ENCODE results near the gene DNAH14.
"Not testable (repeated sequence)": the region's sequence is repeated elsewhere in the genome, so short reads cannot be mapped to it uniquely, and the experiment has no call there.

Gene DNAH14

DNA sequence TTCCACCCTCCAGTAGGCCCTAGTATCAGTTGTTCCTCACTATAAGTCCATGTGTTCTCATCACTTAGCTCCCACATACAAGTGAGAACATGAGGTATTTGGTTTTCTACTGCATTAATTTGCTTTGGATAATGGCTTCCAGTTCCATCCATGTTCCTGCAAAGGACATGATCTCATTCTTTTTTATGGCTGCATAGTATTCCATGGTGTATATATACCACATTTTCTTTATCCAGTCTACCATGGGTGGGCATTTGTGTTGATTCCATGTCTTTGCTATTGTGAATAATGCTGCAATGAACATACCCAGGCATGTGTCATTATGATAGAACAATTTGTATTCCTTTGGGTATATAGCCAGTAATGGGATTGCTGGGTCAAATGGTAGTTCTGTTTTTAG lies 218.3 kb downstream of the DNAH14 start:
- DNase-seq (ENCODE audit: low read depth in 2 of 2) = not testable (repeated sequence)

DNA sequence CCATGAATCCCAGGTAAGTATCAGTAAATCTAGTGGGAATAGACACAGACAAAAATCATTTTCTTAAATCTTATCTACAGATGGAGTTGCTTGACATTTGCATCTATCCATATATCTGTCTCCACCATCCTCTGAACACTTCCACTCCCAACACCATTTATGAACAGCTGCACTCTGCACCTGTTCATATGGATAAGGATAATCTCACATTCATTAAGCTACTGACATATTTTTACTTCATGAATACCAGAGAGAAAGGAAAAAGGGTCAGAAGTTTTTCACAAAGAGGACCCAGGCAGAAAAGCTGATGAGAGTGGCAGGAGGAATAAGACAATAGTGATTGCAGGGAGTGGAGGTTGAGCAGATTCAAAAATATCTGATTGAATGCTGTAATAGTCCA lies 222.6 kb downstream of the DNAH14 start:
- no peak for DNase-seq (ENCODE audit: low read depth in 2 of 2)

DNA sequence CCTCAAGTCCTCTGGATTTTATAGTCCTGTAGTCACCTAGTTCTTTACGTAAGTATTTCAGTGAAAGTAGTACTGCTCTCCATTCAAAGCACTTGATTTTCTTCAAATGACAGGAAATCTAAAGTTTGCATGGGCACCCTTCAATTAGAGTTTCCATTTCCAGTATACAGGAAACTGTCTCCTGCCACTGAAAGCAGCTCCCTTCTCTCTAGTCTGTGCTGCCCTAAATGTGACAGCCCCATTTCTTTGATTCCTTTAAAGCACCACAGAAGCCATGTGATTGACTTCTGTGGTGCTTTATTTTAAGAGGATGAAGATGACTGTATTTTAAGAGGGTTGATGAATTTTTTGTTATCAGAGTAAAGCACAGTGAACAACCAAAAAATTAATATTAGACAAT lies 226.1 kb downstream of the DNAH14 start:
- no peak for DNase-seq (ENCODE audit: low read depth in 2 of 2)

DNA sequence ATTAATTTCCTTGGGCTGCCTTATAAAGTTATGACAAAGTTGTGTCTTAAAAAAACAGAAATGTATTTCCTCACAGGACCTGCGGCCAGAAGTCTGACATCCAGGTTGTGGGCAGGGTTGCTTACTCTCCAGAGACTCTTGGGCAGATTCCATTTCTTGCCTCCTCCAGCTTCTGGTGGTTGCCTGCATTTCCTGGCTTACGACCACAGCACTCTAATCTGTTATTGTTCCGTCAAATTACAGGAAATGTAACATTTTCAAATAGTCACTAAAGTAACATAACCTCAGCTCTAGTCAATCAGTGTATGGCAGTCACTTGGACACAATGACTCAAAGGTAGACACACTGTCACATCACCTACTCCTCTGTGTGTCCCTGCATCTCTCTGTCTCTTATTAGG lies 226.8 kb downstream of the DNAH14 start:
- DNase-seq (ENCODE audit: low read depth in 2 of 2) = no peak

- no peak for DNase-seq (ENCODE audit: low read depth in 2 of 2)
These were observed 228.8 kb downstream of the DNAH14 start for GRCh38 chr1:225158291-225158690.

DNA sequence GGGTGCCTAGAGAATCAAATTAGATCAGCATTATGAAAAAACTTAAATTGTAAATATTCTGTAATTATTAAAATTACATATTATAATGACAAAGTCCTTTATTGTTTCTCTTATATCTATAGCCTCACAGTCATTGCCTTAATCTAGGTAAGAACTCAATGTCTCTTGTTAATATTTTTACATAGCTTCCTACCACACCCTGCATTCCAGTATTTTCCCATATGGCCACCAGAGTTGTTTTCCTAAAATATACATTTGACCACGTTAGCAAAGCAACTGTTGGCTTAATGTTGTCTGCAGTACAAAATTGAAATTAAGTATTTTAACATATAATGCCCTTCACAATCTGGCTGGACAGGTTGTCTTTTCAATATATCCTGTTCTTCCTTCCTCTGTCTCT lies 230.3 kb downstream of the DNAH14 start:
- DNase-seq (ENCODE audit: low read depth in 2 of 2) = no peak

DNA sequence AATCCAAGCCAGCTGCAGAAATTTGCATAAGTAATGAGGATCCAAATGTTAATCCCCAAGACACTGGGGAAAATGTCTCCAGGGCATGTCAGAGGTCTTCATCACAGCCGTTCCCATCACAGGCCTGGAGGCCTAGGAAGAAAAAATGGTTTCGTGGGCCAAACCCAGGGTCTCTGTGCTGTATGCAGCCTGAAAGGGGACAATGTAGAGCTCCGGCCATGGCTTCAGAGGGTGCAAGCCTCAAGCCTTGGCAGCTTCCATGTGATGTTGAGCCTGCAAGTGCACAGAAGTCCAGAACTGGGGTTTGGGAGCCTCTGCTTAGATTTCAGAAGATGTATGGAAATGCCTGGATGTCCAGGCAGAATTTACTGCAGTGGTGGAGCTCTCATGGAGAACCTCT lies 247.9 kb downstream of the DNAH14 start:
- DNase-seq (ENCODE audit: low read depth in 2 of 2) = not testable (repeated sequence)

DNA sequence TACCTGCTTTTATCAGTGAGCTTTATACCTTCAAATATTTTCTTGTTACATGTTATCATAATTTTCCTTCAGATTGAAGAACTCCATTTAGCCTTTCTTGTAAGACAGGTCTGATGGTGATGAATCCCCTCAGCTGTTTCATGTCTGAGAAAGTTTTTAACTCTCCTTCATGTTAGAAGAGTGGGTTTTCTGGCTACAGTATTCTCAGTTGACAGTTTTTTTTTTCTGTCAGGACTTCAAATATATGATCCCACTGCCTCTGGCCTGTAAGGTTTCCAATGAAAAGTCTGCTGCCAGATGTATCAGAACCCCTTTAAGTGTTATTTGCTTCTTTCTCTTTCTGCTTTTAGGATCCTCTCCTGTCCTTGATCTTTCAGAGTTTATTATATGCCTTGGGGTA lies 250.2 kb downstream of the DNAH14 start:
- DNase-seq (ENCODE audit: low read depth in 2 of 2) = no peak

- no peak for DNase-seq (ENCODE audit: low read depth in 2 of 2)
These were observed 253.2 kb downstream of the DNAH14 start for GRCh38 chr1:225182716-225183115.

DNA sequence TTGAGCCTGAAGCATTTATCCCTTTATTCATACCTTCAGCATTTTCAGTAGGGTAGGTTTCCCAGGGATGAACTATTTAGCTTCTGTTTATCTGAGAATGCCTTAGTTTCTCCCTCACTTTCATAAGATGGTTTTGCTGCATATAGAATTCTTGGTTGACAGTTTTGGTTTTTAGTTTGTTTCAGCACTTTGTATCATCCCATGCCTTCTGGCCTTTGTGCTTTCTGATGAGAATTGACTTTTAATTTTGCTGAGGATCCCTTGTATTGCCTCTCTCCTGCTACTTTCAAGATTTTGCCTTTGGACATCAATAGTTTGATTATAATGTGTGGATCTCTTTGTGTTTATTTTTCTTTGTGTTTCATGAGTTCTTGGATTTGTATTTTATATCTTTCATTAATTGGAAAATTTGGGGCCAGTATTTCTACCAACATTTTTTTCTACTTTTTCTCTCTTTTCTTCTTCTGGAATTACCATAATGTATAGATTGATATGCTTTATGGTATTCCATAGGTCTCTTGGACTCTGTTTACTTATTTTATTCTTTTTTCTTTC lies 261.8 kb downstream of the DNAH14 start:
- DNase-seq (ENCODE audit: low read depth in 2 of 2) = no peak

DNA sequence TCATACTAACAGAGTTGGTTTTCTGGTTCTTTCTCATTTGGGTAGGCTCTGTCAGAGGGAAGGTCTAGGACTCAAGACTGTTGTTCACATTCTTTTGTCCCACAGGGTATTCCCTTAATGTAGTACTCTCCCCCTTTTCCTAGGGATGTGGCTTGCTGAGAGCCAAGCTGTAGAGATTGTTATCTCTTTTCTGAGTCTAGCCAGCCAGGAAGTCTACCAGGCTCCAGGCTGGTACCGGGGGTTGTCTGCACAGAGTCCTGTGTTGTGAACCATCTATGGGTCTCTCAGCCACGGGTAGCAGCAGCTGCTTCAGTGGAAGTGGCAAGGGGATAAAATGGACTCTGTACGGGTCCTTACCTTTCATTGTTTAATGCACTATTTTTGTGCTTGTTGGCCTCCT lies 272.0 kb downstream of the DNAH14 start:
- no peak for DNase-seq (ENCODE audit: low read depth in 2 of 2)

DNA sequence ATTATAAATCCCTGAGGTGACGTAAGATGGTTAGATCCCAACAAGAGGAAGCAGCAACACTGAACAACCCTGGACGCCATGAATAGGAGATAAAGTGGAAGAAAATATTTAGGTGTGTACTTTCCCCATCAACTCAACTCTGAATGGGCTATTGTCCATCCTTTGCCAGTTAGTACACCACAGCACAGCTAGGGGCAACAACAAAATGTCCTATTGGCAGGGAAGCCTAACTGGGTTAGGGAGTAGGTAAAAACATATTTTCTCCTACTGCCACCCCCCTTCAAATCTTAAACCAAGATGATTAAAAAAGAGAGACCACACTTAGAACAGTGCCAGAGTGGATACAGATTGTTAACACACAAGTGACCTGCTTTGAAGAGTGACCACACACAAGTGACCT lies 278.3 kb downstream of the DNAH14 start:
- DNase-seq (ENCODE audit: low read depth in 2 of 2) = no peak

- no peak for DNase-seq (ENCODE audit: low read depth in 2 of 2)
These were observed 279.7 kb downstream of the DNAH14 start for GRCh38 chr1:225209153-225209552.

DNA sequence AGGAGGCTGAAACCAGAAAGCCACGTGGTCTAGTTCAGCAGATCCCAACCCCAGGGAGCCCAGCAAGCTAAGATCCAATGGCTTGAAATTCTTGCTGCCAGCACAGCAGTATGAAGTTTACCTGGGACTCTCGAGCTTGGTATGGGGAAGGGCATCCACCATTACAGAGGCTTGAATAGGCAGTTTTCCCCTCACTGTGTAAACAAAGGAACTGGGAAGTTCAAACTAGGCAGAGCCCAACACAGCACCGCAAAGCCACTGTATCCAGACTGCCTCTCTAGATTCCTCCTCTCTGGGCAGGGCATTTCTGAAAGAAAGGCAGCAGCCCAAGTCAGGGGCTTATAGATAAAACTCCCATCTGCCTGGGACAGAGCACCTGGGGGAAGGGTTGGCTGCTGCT lies 280.7 kb downstream of the DNAH14 start:
- DNase-seq (ENCODE audit: low read depth in 2 of 2) = not testable (repeated sequence)

- not testable (repeated sequence) for DNase-seq (ENCODE audit: low read depth in 2 of 2)
These were observed 282.4 kb downstream of the DNAH14 start for GRCh38 chr1:225211694-225212442.

DNA sequence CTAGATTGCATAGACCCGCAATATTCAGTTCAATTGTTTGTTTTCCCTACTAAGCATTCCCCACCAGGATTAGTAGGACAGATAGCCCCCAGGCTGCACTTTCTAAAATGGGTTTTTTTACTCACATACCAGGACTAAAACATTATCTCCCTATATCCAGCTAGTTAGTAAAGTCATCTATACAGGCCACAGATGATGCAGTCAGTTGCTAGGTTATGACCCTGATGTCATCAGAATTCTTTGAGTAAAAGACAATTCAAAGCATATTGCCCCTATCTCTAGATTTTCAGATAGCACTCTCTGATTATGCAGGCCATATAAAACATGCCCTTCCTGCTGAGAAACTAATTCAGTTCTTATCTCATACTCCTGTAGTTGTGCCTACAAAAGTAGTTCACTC lies 294.8 kb downstream of the DNAH14 start:
- DNase-seq (ENCODE audit: low read depth in 2 of 2) = no peak

DNA sequence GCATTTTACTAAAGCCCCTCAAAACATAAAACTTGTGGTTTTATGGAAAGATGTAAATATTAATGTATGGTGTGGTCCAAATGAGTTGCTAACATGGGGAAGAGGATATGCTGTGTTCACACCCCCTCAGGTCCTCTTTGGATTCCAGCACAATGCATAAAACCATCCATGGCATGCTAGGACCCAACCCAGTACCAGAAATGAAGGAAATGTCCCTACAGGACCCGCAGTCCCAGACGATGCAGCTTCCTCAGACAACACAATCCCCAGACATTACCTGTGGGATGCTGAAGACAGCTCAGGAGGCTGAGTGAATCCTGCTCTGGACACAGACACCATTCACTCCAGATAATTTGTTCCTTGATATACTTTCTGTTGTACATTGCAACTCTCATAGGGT lies 296.2 kb downstream of the DNAH14 start:
- DNase-seq (ENCODE audit: low read depth in 2 of 2) = no peak

DNA sequence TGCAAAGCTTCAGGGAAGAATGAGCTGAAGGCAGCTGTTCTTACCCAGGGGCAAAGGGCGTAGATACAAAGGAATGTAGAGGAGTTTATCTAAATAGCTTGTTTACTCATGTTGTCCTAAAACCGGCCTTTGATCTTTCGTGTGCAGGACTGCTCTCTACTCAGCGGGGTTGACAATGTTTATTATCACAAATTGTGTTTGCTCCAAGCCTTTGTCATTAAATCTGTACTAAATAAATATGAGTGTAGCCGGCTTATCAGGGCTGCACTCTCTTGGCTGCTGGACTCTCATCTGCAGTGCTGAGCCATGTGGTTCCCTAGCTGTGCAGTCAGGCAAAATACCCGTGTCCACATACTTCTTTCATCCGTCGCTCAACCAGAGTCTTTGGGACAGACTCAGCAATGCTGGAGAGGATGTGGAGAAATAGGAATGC lies 299.4 kb downstream of the DNAH14 start:
- no peak for DNase-seq (ENCODE audit: low read depth in 2 of 2)

DNA sequence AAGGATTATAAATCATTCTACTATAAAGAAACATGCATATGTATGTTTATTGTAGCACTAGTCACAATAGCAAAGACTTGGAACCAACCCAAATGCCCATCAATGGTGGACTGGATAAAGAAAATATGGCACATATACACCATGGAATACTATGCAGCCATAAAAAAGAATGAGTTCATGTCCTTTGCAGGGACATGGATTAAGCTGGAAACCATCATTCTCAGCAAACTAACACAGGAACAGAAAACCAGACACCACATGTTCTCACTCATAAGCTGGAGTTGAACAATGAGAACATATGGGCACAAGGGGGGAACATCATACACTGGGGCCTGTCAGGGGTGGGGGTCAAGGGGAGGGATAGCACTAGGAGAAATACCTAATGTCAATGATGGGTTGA lies 300.0 kb downstream of the DNAH14 start:
- DNase-seq (ENCODE audit: low read depth in 2 of 2) = not testable (repeated sequence)

- no peak for DNase-seq (ENCODE audit: low read depth in 2 of 2)
These were observed 301.0 kb downstream of the DNAH14 start for GRCh38 chr1:225230483-225230882.

DNA sequence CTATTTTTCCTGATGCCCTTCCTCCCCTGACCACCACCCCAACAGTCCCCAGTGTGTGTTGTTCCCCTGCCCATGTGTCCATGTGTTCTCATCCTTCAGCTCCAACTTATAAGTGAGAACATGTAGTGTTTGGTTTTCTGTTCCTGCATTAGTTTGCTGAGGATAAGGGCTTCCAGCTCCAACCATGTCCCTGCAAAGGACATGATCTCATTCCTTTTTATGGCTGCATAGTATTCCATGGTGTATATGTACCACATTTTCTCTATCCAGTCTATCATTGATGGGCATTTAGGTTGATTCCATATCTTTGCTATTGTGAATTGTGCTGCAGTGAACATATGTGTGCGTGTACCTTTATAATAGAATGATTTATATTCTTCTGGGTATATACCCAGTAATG lies 303.5 kb downstream of the DNAH14 start:
- not testable (repeated sequence) for DNase-seq (ENCODE audit: low read depth in 2 of 2)

DNA sequence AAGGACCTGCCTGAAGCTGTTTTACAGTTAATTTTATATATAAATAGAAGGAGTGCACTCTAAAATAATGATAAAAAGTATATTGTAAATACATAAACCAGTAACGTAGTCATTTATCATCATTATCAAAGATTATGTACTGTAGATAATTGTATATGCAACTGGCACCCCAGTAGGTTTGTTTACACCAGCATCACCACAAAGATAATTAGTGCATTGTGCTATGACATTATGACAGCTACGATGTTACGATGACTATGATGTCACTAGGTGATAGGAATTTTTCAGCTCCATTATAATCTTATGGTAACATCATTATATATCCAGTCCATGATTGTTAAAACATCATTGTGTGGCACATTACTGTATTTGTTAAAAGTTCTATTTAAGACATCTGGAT lies 313.1 kb downstream of the DNAH14 start:
- no peak for DNase-seq (ENCODE audit: low read depth in 2 of 2)

GRCh38 chr1:225250432-225250831 lies 321.0 kb downstream of the DNAH14 start:
- no peak for DNase-seq (ENCODE audit: low read depth in 2 of 2)

- DNase-seq (ENCODE audit: low read depth in 2 of 2) = no peak
These were observed 323.7 kb downstream of the DNAH14 start for GRCh38 chr1:225253173-225253572.
